HT1080 (cell line): Measurements from ENCODE around the gene VPS9D1. TPM values are rescaled to one million over a fixed set of nuclear protein-coding genes. Genes with fewer than 3 reads are reported as not detected.
"Not testable (repeated sequence)": the region's sequence is repeated elsewhere in the genome, so short reads cannot be mapped to it uniquely, and the experiment has no call there.

ENCODE experiments used
- DNase-seq: peaks from one replicate; pipeline ENCODE4 v3.0.0-alpha.2; 2015; ENCODE audit warnings: low read depth
- total RNA-seq: library from RNA; depleted of rRNA; stranded (reverse); fragments of >200 nt; shearing (Covaris generic); gene quantifications from 2 replicates; pipeline ENCODE4 v1.2.3, GENCODE V29; 2014; rRNA removed

The VPS9D1 gene
- total RNA-seq, 1 experiment from 2014 or later = 16.0 TPM

DNA sequence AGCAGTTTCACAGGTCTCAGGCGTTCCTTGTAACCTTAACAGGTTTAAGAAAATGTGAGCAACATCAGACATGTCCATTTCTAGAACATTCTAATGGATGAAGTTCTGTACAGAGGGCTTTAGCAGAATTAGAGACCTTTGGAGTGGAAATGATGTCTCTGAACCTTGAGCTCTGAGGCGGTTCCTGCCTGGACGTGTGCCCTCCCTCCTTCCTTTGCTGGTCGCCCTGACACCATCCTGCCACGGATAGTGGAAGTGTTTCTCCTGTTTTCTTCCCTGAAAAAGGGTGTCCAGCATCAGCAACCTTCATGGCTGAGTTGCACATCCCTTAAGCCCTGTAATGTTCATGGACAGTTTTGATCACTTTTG, 51.9 kb downstream of the VPS9D1 start:
- no peak for DNase-seq

DNA sequence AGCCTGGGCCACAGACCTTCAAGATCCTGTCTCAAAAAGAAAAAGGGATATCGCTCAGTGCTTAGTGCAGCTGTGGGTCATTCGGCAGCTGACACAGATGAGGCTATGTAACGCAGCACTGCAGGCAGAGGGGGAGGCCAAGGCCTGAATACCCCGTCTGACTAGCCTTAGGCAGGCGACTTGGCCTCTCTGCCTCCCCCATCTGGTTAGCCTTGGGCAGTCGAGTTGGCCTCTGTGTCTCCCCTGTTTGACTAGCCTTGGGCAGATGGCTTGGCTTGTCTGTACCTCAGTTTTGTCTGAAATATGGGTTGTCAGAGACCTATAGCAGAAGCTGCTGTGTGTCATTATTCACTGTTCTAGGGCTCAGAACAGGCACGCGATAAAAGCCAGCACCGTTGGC, 53.1 kb downstream of the VPS9D1 start:
- DNase-seq = no peak

DNA sequence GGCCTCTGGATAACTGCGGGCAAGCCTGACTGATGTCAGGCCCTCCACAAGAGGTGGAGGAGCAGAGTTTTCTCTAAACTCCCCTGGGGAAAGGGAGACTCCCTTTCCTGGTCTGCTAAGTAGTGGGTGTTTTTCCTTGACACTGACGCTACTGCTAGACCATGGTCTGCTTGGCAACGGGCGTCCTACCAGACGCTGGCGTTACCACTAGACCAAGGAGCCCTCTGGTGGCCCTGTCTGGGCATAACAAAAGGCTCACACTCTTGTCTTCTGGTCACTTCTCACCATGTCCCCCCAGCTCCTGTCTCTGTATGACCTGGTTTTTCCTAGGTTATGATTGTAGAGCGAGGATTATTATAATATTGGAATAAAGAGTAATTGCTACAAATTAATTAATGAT, 53.7 kb downstream of the VPS9D1 start:
- DNase-seq = peak; percentile 51

DNA sequence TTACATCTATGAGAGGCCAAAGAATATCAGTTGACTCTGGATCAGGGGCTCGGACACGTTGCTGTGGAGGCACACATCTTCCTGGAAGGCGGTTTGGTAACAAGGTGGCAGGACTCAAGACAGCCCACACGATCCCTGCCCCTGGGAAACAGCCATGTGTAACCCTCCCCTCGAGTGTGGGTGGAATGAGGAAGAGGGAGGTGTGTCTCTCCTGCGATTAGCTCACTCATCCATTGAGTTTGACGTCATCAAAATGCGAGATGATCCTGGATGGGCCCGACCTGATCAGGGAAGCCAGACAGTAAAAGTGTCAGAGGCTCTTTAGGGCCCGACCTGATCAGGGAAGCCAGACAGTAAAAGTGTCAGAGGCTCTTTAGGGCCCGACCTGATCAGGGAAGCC, 56.5 kb downstream of the VPS9D1 start:
- DNase-seq = not testable (repeated sequence)

GRCh38 chr16:89661215-89661614, 59.5 kb downstream of the VPS9D1 start:
- DNase-seq = no peak

- no peak for DNase-seq
Observed at GRCh38 chr16:89660146-89660545, 60.6 kb downstream of the VPS9D1 start.

- DNase-seq = no peak
Observed at GRCh38 chr16:89658221-89658879, 62.3 kb downstream of the VPS9D1 start.

- DNase-seq = peak; percentile 83
Observed at GRCh38 chr16:89657442-89658220, 63.1 kb downstream of the VPS9D1 start, which contains the start of the genes CHMP1A and SPATA33. Gene CHMP1A (minus strand): TSS chr16:89657708. CDS start chr16:89657588, 120 bp downstream. Gene SPATA33 (plus strand): TSS chr16:89657836. CDS start chr16:89657912, 76 bp downstream.

Other genes with a start within 250 kb of the VPS9D1 start
- gene ANKRD11, start 230.3 kb downstream of the VPS9D1 start, total RNA-seq = 62.6 and 79.1 TPM in 2 replicates
- 98.5 and 101 TPM in 2 replicates for gene SPG7, start 212.5 kb downstream of the VPS9D1 start, total RNA-seq
- gene RPL13, start 160.2 kb downstream of the VPS9D1 start, total RNA-seq = 4,778 and 6,062 TPM in 2 replicates
- 0.87 TPM in 1 of 2 replicates, not detected in the other for gene CPNE7, start 145.1 kb downstream of the VPS9D1 start, total RNA-seq
- not detected in 2 replicates for gene DPEP1, start 107.3 kb downstream of the VPS9D1 start, total RNA-seq
- 107 and 120 TPM in 2 replicates for gene CHMP1A, start 63.2 kb downstream of the VPS9D1 start, total RNA-seq
- gene SPATA33, start 63.1 kb downstream of the VPS9D1 start, total RNA-seq = 5.4 and 5.6 TPM in 2 replicates
- gene CDK10, start 34.2 kb downstream of the VPS9D1 start, total RNA-seq = 39.2 and 44.5 TPM in 2 replicates
- gene SPATA2L, start 19.2 kb downstream of the VPS9D1 start, total RNA-seq = 14.4 and 15.1 TPM in 2 replicates
- gene ZNF276, start 639 bp upstream of the VPS9D1 start, total RNA-seq = 14.8 and 17.6 TPM in 2 replicates
- 45.4 and 60.1 TPM in 2 replicates for gene FANCA, start 95.7 kb upstream of the VPS9D1 start, total RNA-seq
- 1.0 and 2.1 TPM in 2 replicates for gene SPIRE2, start 107.6 kb upstream of the VPS9D1 start, total RNA-seq
- 106 and 117 TPM in 2 replicates for gene TCF25, start 152.7 kb upstream of the VPS9D1 start, total RNA-seq
- 2.5 and 3.5 TPM in 2 replicates for gene MC1R, start 198.0 kb upstream of the VPS9D1 start, total RNA-seq
- gene TUBB3, start 202.4 kb upstream of the VPS9D1 start, total RNA-seq = 426 and 456 TPM in 2 replicates
- 76.6 and 88.1 TPM in 2 replicates for gene DEF8, start 227.9 kb upstream of the VPS9D1 start, total RNA-seq